Measurements from ENCODE around the gene CNBP.

Gene CNBP

GRCh38 chr3:129130291-129130813, 53.3 kb downstream of the CNBP start:
- DNase-seq = no peak

DNA sequence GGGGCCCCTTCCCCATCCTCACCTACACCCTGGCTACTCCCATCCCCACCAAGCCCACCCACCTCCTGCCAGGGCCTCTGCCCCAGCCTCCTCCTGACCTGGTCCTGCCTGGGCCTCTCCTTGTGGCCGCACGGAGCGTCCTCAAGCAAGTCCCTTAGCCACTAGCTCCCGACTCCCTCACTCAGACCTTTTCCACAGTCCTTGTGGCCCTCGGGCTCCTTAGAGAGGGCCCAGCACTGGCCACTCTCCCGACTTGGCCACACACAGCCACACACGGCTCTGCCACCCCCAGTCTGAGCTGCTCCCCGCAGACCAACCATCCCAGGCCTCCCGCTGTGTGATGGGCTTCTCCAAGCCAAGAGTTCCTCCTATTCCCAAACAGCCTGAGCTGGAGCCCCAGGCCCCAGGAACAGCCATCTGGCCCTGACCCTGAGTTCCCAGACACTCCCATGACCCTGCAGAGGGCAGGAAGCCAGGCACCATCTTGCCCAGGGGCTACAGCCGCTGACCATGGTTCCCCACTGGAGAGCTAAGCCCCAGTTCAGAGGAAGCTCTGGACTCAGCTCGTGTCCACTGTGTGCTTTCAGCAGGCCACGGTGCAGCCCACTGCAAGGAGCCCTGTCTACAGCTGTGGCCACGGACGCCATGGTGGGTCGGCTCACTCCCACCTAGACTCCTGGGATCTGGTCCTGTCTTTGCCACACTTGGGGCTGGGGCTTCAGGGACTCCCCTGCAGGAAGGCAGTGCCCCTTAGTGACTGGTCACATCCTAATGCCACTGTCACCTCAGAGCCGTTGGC, 55.1 kb downstream of the CNBP start:
- no peak for DNase-seq

DNA sequence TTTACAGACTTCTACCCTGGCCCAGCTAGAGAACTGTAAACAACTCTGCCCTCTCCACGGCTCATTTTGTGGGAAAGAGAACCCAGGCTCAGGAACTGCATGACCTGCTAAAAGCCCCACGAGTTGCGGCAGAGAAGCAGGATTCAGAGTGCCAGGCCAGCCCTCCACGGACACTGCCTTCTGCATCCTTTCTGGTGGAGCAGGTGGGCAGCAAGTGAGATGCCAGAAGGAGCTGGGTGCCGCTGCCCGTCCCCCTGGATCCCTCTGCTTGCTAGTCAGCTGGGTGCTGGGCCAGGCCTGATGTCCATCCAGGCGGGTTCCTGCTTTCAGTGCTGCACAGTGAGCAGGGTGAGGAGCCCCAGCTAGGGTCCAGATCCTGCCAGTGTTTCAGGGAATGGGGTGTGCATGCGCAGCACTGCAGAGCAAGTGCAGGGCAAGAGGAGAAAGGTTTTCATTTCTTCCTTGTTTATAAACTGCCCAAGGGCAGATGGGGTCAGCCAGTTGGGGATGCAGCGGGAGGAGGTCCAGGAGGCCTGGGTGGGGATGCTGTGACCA, 56.9 kb downstream of the CNBP start:
- DNase-seq = no peak

GRCh38 chr3:129123314-129124060, 60.2 kb downstream of the CNBP start:
- DNase-seq = no peak

DNA sequence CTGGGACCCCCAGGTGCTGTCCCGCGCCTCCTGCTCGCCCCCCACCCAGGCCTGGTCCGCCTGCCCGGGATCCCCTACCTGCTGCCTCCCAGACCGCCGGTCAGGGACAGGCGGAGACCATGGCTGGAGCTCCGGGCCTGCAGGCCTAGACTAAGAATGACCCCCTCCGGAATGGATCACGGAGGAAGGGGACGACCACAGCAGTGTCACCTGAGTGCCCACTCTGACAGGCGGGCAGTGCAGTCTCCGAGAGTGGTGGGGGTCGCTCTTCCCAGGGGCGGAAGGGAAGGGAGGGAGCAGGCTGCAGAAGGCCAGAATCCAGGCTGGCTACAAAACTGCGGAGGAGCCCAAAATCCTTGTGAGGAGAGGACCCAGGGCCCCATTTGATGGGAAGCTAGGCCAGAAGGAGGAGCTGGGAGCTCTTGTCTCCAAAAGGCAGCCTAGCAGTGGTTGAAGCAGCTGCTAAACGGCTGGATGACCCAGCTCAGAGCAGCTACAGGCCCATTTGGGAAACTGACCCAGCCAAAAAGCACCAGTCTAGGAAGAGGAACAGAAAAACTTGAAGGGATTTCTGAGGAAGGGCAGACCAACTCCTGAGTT, 61.2 kb downstream of the CNBP start:
- DNase-seq = no peak

- peak; percentile 86 for DNase-seq
These were observed 61.8 kb downstream of the CNBP start, which contains the start of gene RAB43 for GRCh38 chr3:129121792-129122411. TSS of gene RAB43 (minus strand) at chr3:129121804. CDS start at chr3:129121489, 315 bp downstream.

GRCh38 chr3:129121016-129121791, 62.5 kb downstream of the CNBP start:
- no peak for DNase-seq

DNA sequence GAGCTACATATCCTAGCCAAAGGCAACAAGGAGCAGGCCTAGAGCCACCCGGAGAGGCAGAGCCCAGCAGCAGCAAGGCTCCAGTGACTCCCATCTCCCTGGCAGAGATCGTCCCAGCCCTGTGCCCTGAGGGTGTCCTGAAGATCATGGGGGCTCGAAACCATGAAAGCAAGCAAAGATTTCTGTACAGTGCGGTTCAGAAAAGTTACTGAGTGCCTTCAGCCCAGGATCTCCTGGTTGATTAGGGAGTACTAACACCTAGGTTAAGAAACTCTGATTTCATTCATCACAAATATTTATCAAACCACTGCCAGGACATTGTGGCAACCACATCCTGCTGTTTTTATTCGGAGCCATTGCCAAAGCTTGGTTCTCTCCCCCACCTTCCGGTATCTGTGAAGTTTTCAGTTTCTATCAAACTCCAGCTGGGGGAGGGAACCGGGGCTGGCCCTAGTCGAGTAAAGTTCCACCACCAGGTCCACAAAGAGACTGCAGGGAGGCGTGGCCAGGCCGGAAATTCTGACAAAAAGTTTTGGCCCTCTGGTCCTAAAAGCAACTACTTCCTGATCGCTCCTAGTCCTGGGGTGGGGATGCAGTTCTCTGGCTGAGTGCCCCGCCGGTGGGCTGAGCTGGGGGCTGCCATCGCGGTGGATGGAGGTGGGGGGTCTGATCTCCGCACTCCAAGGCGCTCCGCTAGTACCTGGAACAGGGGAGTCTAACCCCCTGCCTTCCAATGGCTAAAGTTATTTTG, 63.3 kb downstream of the CNBP start:
- peak; percentile 25 for DNase-seq

DNA sequence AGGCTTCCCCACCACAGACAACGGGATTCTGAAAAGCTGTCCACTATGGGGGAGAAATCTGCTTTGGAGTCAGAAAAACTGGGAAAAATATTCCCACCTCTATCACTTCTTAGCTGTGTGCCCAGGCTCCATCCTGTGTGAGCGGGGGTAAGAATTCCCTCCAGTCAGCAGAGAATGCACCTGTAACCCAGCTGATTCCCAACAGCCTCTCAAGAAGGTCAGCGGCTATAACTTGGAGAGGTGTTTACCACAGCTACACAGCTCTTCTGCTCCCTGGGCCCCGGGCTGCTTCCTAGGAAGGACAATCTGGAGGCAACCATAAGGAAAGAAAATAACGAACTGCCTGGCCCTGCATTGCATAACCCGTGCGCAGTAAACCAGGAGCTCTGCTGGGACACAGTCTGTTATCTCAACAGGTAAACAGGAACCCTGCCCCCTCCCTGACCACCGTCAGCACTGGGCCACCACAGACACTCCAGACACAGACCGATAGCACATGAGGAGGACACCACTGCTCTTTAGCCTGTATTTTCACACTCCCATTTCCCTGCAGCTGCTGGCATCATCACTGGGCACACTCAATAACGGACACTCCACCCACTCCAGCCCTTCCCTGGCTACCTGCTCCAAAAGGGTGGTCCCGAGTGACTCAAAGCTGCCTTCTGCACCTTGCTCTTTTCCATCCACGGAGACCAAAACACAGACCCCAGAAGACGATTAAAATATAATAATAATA, 64.2 kb downstream of the CNBP start:
- no peak for DNase-seq

- no peak for DNase-seq
These were observed 65.0 kb downstream of the CNBP start for GRCh38 chr3:129118745-129119144.

All from NCI-H1105 treated with DMSO at 0.1 percent for 48 hours (cell line).